Measurements from ENCODE around the gene ALDH3B1. TPM values are rescaled to one million over a fixed set of nuclear protein-coding genes. Genes with fewer than 3 reads are reported as not detected.

The ALDH3B1 gene
- total and polyA plus RNA-seq, 4 donors, result 1.6 to 7.1 (median 3.4) TPM

DNA sequence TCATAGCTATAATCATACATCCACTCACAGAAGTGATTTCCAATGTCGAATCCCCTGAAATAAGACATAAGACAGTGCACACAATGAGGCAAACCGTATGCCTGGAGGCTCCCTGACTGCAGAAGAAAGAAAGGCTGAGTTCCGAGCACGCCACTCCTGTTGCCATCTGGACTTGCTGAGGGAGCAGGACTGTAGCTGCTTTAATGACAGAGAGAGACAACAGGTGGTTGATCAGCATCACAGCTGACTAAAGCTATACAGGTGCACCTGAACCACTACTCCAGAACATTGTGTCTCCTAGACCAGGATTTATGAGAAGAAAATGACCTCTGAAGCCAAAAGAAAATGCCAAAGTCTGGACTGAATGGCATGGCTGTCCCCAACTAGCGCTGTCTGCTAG, 55.7 kb downstream of the ALDH3B1 start:
- no peak overlapping the region for H3K27ac ChIP-seq (ENCODE audit: low read depth in 1 of 2, low read length in 2 of 2)
- no peaks in the 10 kb centered on the region for H3K9me3 ChIP-seq (ENCODE audit: control insufficient read depth in 4 of 4, low read length in 3 of 4)
- no peak overlapping the region for H3K4me3 ChIP-seq (ENCODE audit: low read depth in 1 of 3, low read length in 3 of 3)
- H3K36me3 ChIP-seq (ENCODE audit: control insufficient read depth in 4 of 4, insufficient read depth in 3 of 4, low read depth in 1 of 4, low read length in 3 of 4), result peaks cover 12 to 84% (median 53%) of the 10 kb centered on the region in 4 donors
- no peak for DNase-seq (ENCODE audit: low spot score)
- no peaks in the 10 kb centered on the region for H3K4me1 ChIP-seq (ENCODE audit: control insufficient read depth in 4 of 4, insufficient read depth in 4 of 4, low read length in 3 of 4)
- 94% methylated on average over 5 of the region's 5 CpGs for WGBS
- no peak overlapping the region for H3K9ac ChIP-seq (ENCODE audit: low read depth in 1 of 2, low read length in 2 of 2)
- no peaks in the 10 kb centered on the region for H3K27me3 ChIP-seq (ENCODE audit: control insufficient read depth in 4 of 4, insufficient read depth in 4 of 4, low read length in 3 of 4)
- TF ChIP-seq, protein P1, sequence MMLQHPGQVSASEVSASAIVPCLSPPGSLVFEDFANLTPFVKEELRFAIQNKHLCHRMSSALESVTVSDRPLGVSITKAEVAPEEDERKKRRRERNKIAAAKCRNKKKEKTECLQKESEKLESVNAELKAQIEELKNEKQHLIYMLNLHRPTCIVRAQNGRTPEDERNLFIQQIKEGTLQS (IDR thresholded peaks at IDR 0.05), result no peak
- TF ChIP-seq JUND (IDR thresholded peaks at IDR 0.05), result no peak
- TF ChIP-seq FOXA2 (IDR thresholded peaks at IDR 0.05), result no peak
- TF ChIP-seq YY1 (IDR thresholded peaks at IDR 0.05), result no peak
- TF ChIP-seq HNF4A (conservative IDR thresholded peaks at IDR 0.05), result no peak
- TF ChIP-seq, protein P2, sequence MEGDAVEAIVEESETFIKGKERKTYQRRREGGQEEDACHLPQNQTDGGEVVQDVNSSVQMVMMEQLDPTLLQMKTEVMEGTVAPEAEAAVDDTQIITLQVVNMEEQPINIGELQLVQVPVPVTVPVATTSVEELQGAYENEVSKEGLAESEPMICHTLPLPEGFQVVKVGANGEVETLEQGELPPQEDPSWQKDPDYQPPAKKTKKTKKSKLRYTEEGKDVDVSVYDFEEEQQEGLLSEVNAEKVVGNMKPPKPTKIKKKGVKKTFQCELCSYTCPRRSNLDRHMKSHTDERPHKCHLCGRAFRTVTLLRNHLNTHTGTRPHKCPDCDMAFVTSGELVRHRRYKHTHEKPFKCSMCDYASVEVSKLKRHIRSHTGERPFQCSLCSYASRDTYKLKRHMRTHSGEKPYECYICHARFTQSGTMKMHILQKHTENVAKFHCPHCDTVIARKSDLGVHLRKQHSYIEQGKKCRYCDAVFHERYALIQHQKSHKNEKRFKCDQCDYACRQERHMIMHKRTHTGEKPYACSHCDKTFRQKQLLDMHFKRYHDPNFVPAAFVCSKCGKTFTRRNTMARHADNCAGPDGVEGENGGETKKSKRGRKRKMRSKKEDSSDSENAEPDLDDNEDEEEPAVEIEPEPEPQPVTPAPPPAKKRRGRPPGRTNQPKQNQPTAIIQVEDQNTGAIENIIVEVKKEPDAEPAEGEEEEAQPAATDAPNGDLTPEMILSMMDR (IDR thresholded peaks at IDR 0.05; ENCODE audit: low read depth, low read length, missing input control), result no peak
- no peak for TF ChIP-seq EGR1 (IDR thresholded peaks at IDR 0.05; ENCODE audit: low read depth in 2 of 2)
- TF ChIP-seq, protein P3, sequence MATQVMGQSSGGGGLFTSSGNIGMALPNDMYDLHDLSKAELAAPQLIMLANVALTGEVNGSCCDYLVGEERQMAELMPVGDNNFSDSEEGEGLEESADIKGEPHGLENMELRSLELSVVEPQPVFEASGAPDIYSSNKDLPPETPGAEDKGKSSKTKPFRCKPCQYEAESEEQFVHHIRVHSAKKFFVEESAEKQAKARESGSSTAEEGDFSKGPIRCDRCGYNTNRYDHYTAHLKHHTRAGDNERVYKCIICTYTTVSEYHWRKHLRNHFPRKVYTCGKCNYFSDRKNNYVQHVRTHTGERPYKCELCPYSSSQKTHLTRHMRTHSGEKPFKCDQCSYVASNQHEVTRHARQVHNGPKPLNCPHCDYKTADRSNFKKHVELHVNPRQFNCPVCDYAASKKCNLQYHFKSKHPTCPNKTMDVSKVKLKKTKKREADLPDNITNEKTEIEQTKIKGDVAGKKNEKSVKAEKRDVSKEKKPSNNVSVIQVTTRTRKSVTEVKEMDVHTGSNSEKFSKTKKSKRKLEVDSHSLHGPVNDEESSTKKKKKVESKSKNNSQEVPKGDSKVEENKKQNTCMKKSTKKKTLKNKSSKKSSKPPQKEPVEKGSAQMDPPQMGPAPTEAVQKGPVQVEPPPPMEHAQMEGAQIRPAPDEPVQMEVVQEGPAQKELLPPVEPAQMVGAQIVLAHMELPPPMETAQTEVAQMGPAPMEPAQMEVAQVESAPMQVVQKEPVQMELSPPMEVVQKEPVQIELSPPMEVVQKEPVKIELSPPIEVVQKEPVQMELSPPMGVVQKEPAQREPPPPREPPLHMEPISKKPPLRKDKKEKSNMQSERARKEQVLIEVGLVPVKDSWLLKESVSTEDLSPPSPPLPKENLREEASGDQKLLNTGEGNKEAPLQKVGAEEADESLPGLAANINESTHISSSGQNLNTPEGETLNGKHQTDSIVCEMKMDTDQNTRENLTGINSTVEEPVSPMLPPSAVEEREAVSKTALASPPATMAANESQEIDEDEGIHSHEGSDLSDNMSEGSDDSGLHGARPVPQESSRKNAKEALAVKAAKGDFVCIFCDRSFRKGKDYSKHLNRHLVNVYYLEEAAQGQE (IDR thresholded peaks at IDR 0.05), result no peak
- no peak for TF ChIP-seq HNF4G (IDR thresholded peaks at IDR 0.05)
- TF ChIP-seq, protein P4, sequence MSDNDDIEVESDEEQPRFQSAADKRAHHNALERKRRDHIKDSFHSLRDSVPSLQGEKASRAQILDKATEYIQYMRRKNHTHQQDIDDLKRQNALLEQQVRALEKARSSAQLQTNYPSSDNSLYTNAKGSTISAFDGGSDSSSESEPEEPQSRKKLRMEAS (IDR thresholded peaks at IDR 0.05), result no peak
- TF ChIP-seq FOXA1 (IDR thresholded peaks at IDR 0.05), result no peak
- no peak for TF ChIP-seq NR2F2 (IDR thresholded peaks at IDR 0.05)
- no peak for TF ChIP-seq TAF1 (conservative IDR thresholded peaks at IDR 0.05)
- no peak for TF ChIP-seq SP1 (IDR thresholded peaks at IDR 0.05)

DNA sequence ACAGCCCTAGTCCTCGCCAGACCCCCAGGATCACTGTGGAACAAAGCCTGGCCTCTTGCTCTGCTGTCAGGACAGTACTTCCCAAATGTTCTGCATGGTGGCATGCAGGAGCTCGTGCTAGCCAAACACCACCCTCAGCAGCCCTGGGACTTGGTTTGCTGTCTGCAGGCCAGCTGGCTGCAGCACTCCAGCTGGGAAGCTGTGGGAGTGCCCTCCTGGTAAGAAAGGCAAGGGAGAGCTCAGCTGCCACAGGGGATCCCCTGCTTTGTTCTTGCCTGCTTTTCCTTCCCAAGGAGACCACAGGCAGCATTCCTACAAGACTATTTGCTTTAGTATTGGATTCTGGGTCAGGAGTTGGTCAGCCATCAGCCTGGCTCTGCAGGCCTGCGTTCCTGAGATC, 56.6 kb downstream of the ALDH3B1 start:
- Histone ChIP-seq H3K4me1 (ENCODE audit: control insufficient read depth in 4 of 4, insufficient read depth in 4 of 4, low read length in 3 of 4) (no peaks in the 10 kb centered on the region), H3K4me3 (ENCODE audit: low read depth in 1 of 3, low read length in 3 of 3) (no peak overlapping the region), H3K36me3 (ENCODE audit: control insufficient read depth in 4 of 4, insufficient read depth in 3 of 4, low read depth in 1 of 4, low read length in 3 of 4) (peaks cover 12 to 88% (median 49%) of the 10 kb centered on the region in 4 donors), H3K9me3 (ENCODE audit: control insufficient read depth in 4 of 4, low read length in 3 of 4) (no peaks in the 10 kb centered on the region), H3K27ac (ENCODE audit: low read depth in 1 of 2, low read length in 2 of 2) (no peak overlapping the region), H3K27me3 (ENCODE audit: control insufficient read depth in 4 of 4, insufficient read depth in 4 of 4, low read length in 3 of 4) (no peaks in the 10 kb centered on the region), H3K9ac (ENCODE audit: low read depth in 1 of 2, low read length in 2 of 2) (no peak overlapping the region)
- 88% methylated on average over 3 of the region's 3 CpGs for WGBS
- DNase-seq (ENCODE audit: low spot score), result no peak
- TF ChIP-seq FOXA2 (IDR thresholded peaks at IDR 0.05), result no peak
- TF ChIP-seq NR2F2 (IDR thresholded peaks at IDR 0.05), result no peak
- TF ChIP-seq, protein P3 (IDR thresholded peaks at IDR 0.05), result no peak
- no peak for TF ChIP-seq RXRA (IDR thresholded peaks at IDR 0.05)
- TF ChIP-seq, protein P1 (IDR thresholded peaks at IDR 0.05), result no peak
- TF ChIP-seq, protein P4 (IDR thresholded peaks at IDR 0.05), result no peak
- TF ChIP-seq, protein P5, sequence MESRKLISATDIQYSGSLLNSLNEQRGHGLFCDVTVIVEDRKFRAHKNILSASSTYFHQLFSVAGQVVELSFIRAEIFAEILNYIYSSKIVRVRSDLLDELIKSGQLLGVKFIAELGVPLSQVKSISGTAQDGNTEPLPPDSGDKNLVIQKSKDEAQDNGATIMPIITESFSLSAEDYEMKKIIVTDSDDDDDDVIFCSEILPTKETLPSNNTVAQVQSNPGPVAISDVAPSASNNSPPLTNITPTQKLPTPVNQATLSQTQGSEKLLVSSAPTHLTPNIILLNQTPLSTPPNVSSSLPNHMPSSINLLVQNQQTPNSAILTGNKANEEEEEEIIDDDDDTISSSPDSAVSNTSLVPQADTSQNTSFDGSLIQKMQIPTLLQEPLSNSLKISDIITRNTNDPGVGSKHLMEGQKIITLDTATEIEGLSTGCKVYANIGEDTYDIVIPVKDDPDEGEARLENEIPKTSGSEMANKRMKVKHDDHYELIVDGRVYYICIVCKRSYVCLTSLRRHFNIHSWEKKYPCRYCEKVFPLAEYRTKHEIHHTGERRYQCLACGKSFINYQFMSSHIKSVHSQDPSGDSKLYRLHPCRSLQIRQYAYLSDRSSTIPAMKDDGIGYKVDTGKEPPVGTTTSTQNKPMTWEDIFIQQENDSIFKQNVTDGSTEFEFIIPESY (IDR thresholded peaks at IDR 0.05), result no peak
- TF ChIP-seq HNF4G (IDR thresholded peaks at IDR 0.05), result no peak
- no peak for TF ChIP-seq FOXA1 (IDR thresholded peaks at IDR 0.05)
- no peak for TF ChIP-seq GABPA (IDR thresholded peaks at IDR 0.05 in 1 of 2, conservative IDR thresholded peaks at IDR 0.05 in 1 of 2)
- no peak for TF ChIP-seq EGR1 (IDR thresholded peaks at IDR 0.05; ENCODE audit: low read depth in 2 of 2)
- no peak for TF ChIP-seq RAD21 (IDR thresholded peaks at IDR 0.05)
